Astrocyte of the cerebellum (primary cell): ENCODE measurements around the gene CLTA.
A peak's percentile ranks its signal among the peaks of the same experiment; 100 is the strongest.

Experiments used
- DNase-seq: peaks from one replicate; pipeline ENCODE4 v3.0.0-alpha.2; 2011; ENCODE audit warnings: low read depth
- H3K4me3 ChIP-seq: 2 replicates; pipeline ENCODE4 v1.5.1; 2011; ENCODE audit warnings: mild to moderate bottlenecking, low read depth, low read length, moderate library complexity
- CTCF ChIP-seq: IDR thresholded peaks from 2 replicates; pipeline ENCODE4 v1.5.1; 2012; ENCODE audit warnings: low read length, low read depth, moderate library complexity, mild to moderate bottlenecking; ENCODE audit errors: missing control alignments
- in situ Hi-C: cut with HindIII; loops from 2 replicates; pipeline ENCODE4 v1.10.0; 2017; ENCODE audit warnings: low sequenced_read_pairs

Gene CLTA

GRCh38 chr9:36190388-36191289 lies at the start of gene CLTA:
CLTA (plus strand) TSS chr9:36190921; CDS start chr9:36191057, 136 bp downstream.
- in situ Hi-C loops = no loop called here

GRCh38 chr9:36141288-36141687 lies 49.4 kb upstream of the CLTA start:
- no peak overlapping the region for H3K4me3 ChIP-seq
- no peak for DNase-seq
- TF ChIP-seq CTCF = peak; percentile 48
- in situ Hi-C loops = no loop called here

More at GRCh38 chr9:36190388-36191289, at the start of gene CLTA:
- DNase-seq = peak; percentile 96
- TF ChIP-seq CTCF = peak; percentile 57
- peak within 1 kb of the TSS; percentile 97 for H3K4me3 ChIP-seq

GRCh38 chr9:36141761-36142160 lies 49.0 kb upstream of the CLTA start:
- DNase-seq = no peak
- no peak for TF ChIP-seq CTCF
- no peak overlapping the region for H3K4me3 ChIP-seq
- in situ Hi-C loops = no loop called here

- in situ Hi-C loops = no loop called here
- no peak overlapping the region for H3K4me3 ChIP-seq
- DNase-seq = no peak
- no peak for TF ChIP-seq CTCF
Measured at GRCh38 chr9:36142510-36143244, 48.0 kb upstream of the CLTA start.

GRCh38 chr9:36143245-36143641 lies 47.5 kb upstream of the CLTA start:
- H3K4me3 ChIP-seq = no peak overlapping the region
- no peak for TF ChIP-seq CTCF
- in situ Hi-C loops = no loop called here
- DNase-seq = no peak

- H3K4me3 ChIP-seq = no peak overlapping the region
- no peak for DNase-seq
- TF ChIP-seq CTCF = no peak
- in situ Hi-C loops = no loop called here
Measured at GRCh38 chr9:36144309-36145232, 46.1 kb upstream of the CLTA start.
